ENCODE results near the gene EFHB. TPM values are rescaled to one million over a fixed set of nuclear protein-coding genes. Genes with fewer than 3 reads are reported as not detected.

EFHB gene
- total and polyA plus RNA-seq, 2 of the 13 experiments (the other 11 are each of a cell fraction or from before 2014, with no cell fraction given) = 0.15 to 0.42 TPM

DNA sequence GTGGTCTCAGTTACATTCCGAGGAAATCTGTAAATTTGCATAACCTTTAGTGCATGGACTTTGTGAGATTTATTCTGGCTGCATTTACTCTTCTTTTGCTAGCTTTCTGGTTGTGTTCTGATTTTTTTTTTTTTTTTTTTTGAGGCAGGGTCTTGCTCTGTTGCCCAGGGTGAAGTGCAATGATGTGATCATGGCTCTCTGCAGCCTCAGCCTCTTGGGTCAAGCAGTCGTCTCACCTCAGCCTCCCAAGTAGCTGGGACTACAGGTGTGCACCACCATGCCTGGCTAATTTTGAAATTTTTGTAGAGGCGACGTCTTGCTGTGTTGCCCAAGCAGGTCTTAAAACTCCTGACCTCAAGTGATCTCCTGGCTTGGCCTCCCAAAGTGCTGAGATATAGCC is 25.5 kb upstream of the EFHB start:
- FAIRE-seq = no peak
- Histone ChIP-seq H3K4me3 (replicated peaks in 1 of 3; ENCODE audit: insufficient read depth in 1 of 3, low read depth in 2 of 3, low read length in 3 of 3) (no peak overlapping the region), H3K4me2 (ENCODE audit: low read depth, low read length) (no peak overlapping the region), H3K9ac (ENCODE audit: insufficient read depth, low read depth, low read length) (no peak overlapping the region), H3K36me3 (replicated peaks in 1 of 2; ENCODE audit: control insufficient read depth in 1 of 2, insufficient read depth in 2 of 2, low read length in 2 of 2) (peaks cover 2 to 28% of the 10 kb centered on the region in 2 experiments; a peak in 4 of 5 replicates), H3K4me1 (ENCODE audit: insufficient read depth, low read length) (no peaks in the 10 kb centered on the region), H3K79me2 (ENCODE audit: insufficient read depth, low read length) (peaks cover 68% of the 10 kb centered on the region), H3K9me3 (ENCODE audit: low read length) (no peaks in the 10 kb centered on the region), H2AFZ (ENCODE audit: low read length) (no peak overlapping the region), H3K27me3 (ENCODE audit: control insufficient read depth in 1 of 2, insufficient read depth in 2 of 2, low read length in 2 of 2) (no peaks in the 10 kb centered on the region), H3K27ac (ENCODE audit: extremely low read length, insufficient read depth, low read length) (no peak overlapping the region), H4K20me1 (ENCODE audit: insufficient read depth, low read length) (peaks cover 7% of the 10 kb centered on the region)
- intact Hi-C loops (cut with micrococcal nuclease; ENCODE audit: unreplicated experiment) (no loop called here), in situ Hi-C loops (cut with HindIII; ENCODE audit: extremely low pct_ligation_motif_present, low pct_unique_long_range_greater_than_20kb) (no loop called here)
- 96% methylated on average over 3 of the region's 4 CpGs for WGBS (ENCODE audit: low lambda C conversion rate)
- POLR2A ChIA-PET = no interaction called here
- no peak for ATAC-seq
- no peak for DNase-seq (ENCODE audit: low spot score)
- no TSS peak for BruUV-seq (replicated peaks)
- CTCF ChIA-PET (ENCODE audit: low intra/inter-chr PET ratio, low total read pairs) = no interaction called here
- TF ChIP-seq STAT5B (CRISPR knock-in tag; IDR thresholded peaks at IDR 0.05) (no peak), ZNF569 (CRISPR knock-in tag; IDR thresholded peaks at IDR 0.05; ENCODE audit: borderline replicate concordance) (no peak), NR1H2 (CRISPR knock-in tag; IDR thresholded peaks at IDR 0.05; ENCODE audit: borderline replicate concordance, low read depth) (no peak), ZBTB1 (CRISPR knock-in tag; IDR thresholded peaks at IDR 0.05; ENCODE audit: borderline replicate concordance) (no peak), U2AF2 (IDR thresholded peaks at IDR 0.05; ENCODE audit: low read depth, low read length) (no peak)
- TF ChIP-seq, protein P1, sequence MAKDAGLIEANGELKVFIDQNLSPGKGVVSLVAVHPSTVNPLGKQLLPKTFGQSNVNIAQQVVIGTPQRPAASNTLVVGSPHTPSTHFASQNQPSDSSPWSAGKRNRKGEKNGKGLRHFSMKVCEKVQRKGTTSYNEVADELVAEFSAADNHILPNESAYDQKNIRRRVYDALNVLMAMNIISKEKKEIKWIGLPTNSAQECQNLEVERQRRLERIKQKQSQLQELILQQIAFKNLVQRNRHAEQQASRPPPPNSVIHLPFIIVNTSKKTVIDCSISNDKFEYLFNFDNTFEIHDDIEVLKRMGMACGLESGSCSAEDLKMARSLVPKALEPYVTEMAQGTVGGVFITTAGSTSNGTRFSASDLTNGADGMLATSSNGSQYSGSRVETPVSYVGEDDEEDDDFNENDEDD (CRISPR knock-in tag; IDR thresholded peaks at IDR 0.05; ENCODE audit: borderline replicate concordance) = no peak
- TF ChIP-seq, protein P2, sequence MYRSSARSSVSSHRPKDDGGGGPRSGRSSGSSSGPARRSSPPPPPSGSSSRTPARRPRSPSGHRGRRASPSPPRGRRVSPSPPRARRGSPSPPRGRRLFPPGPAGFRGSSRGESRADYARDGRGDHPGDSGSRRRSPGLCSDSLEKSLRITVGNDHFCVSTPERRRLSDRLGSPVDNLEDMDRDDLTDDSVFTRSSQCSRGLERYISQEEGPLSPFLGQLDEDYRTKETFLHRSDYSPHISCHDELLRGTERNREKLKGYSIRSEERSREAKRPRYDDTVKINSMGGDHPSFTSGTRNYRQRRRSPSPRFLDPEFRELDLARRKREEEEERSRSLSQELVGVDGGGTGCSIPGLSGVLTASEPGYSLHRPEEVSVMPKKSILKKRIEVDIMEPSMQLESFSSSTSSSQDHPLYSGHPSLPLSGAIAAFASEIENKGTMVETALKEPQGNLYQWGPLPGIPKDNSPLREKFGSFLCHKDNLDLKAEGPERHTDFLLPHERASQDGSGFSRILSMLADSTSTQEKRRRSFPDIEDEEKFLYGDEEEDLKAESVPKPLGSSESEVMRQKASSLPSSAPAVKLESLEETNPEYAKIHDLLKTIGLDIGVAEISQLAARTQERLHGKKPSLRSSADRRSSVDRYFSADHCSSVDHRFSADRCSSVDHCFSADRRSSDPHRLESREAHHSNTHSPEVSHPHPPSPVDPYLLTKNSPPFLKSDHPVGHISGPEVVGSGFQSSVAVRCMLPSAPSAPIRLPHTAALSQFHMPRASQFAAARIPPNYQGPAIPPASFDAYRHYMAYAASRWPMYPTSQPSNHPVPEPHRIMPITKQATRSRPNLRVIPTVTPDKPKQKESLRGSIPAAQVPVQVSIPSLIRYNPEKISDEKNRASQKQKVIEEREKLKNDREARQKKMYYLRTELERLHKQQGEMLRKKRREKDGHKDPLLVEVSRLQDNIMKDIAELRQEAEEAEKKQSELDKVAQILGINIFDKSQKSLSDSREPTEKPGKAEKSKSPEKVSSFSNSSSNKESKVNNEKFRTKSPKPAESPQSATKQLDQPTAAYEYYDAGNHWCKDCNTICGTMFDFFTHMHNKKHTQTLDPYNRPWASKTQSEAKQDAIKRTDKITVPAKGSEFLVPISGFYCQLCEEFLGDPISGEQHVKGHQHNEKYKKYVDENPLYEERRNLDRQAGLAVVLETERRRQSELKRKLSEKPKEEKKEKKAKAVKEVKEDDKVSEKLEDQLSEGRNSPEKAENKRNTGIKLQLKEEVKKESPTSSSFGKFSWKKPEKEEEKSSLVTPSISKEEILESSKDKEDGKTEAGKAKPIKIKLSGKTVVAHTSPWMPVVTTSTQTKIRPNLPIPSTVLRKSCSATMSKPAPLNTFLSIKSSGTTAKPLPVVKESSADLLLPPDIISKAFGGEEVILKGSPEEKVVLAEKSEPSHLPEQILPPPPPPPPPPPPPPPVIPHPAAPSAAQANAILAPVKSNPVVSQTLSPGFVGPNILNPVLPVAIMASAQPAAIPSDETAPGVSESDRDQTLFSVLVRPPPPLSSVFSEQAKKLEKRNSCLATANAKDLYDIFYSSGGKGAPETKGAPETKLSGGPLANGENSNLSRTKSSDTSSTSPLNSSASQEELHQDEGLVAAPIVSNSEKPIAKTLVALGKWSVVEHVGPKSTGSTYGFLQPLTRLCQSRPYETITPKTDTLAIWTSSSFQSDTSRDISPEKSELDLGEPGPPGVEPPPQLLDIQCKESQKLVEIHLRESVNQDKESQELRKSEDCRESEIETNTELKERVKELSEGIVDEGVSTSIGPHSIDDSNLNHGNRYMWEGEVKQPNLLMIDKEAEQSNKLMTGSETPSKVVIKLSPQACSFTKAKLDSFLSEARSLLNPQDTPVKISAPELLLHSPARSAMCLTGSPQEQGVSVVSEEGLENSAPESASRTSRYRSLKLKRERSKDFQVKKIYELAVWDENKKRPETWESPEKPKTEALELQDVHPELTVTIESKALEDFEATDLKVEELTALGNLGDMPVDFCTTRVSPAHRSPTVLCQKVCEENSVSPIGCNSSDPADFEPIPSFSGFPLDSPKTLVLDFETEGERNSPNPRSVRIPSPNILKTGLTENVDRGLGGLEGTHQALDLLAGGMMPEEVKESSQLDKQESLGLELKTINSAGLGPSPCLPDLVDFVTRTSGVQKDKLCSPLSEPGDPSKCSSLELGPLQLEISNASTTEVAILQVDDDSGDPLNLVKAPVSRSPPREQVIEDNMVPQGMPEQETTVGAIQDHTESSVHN (CRISPR knock-in tag; IDR thresholded peaks at IDR 0.05) = no peak
- TF ChIP-seq, protein P3, sequence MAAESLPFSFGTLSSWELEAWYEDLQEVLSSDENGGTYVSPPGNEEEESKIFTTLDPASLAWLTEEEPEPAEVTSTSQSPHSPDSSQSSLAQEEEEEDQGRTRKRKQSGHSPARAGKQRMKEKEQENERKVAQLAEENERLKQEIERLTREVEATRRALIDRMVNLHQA (CRISPR knock-in tag; IDR thresholded peaks at IDR 0.05) = no peak
- TF ChIP-seq, protein P4, sequence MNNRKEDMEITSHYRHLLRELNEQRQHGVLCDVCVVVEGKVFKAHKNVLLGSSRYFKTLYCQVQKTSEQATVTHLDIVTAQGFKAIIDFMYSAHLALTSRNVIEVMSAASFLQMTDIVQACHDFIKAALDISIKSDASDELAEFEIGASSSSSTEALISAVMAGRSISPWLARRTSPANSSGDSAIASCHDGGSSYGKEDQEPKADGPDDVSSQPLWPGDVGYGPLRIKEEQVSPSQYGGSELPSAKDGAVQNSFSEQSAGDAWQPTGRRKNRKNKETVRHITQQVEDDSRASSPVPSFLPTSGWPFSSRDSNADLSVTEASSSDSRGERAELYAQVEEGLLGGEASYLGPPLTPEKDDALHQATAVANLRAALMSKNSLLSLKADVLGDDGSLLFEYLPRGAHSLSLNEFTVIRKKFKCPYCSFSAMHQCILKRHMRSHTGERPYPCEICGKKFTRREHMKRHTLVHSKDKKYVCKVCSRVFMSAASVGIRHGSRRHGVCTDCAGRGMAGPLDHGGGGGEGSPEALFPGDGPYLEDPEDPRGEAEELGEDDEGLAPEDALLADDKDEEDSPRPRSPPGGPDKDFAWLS (CRISPR knock-in tag; IDR thresholded peaks at IDR 0.05; ENCODE audit: borderline replicate concordance) = no peak

Data from HepG2 (cell line).